ENCODE results near the gene LIMS2. TPM values are rescaled to one million over a fixed set of nuclear protein-coding genes. Genes with fewer than 3 reads are reported as not detected.

The LIMS2 gene
- total and polyA plus RNA-seq, 9 donors: 7.7 to 51.9 (median 35.0) TPM

DNA sequence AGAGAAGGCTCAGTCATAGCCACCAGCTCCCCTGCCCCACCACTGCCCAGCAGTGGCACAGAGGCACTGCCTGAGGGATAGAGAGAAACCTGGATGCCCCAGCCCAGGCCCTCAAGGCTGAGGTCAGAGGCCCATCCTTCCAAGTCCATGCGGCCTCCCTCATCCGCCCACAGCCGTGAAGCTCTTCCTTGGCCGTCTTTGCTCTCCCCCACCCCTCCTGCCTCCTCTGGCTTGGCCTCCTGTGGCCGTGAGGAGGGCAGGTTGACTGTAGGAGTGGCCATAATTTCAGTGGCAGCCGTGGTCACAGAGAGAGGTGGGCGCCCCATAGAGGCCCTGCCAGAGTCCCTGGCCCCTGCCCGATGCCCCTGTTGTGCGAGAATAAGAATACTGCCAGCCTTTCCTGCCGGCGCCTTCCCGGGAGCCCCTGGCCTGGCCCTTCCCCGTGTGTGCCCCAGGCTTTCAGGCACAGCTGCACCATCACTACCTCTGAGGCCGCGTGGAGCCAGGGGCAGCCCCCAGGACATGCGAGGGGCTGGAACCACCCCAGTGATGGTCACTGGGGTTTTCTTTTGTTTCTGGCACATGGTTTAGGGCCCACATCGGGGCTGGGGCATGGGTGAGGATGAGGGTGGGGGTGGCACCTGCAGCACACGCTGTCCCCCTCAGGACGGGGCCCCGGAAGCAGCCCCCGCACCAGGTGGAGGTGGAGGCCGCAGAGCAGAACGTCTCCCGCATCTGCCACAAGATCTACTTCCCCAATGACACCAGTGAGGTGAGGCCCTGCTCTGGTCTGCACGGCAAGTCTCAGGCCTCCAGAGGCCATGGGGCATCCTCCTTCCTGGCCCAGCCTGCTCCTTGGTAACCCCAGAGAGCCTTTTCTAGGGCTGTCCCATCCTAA lies 42.5 kb downstream of the LIMS2 start:
- Histone ChIP-seq H3K4me3 (ENCODE audit: low read length) (no peak overlapping the region), H3K36me3 (ENCODE audit: control insufficient read depth, insufficient read depth, low read length) (no peaks in the 10 kb centered on the region), H3K27me3 (ENCODE audit: control insufficient read depth, insufficient read depth, low read length) (peaks cover 2% of the 10 kb centered on the region), H3K27ac (ENCODE audit: low read length) (no peak overlapping the region), H3K4me1 (ENCODE audit: control insufficient read depth, insufficient read depth, low read length) (peaks cover 49% of the 10 kb centered on the region), H3K9me3 (replicated peaks; ENCODE audit: control insufficient read depth, low read depth, low read length) (no peaks in the 10 kb centered on the region)
- no peak for DNase-seq
- WGBS (ENCODE audit: insufficient coverage): 87% methylated on average over 12 of the region's 25 CpGs

DNA sequence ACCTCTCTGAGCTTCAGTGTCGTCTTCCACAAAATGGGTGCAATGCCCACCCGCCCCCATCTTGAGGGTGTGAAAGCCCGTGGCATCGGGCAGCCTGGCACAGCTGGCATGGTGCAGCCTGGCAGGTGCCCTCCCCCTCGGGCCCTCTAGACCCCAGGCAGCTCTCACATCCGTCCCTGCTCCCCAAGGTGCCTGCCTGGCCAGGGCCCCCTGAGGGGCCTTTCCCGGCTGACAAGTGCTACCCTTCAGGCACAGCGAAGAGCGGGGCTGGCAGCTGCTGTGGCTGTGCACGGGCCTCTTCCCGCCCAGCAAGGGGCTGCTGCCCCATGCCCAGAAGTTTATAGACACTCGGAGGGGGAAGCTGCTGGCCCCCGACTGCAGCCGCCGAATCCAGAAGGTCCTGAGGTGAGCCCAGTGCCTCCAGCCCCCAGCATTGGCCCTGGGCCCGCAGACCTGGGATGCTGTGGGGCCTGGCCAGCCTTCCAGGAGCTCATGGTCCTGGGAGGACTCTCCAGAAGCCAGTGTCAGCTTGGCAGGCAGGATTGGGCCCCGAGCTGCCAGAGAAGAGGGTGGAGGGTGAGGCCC lies 43.2 kb downstream of the LIMS2 start:
- Histone ChIP-seq H3K27ac (ENCODE audit: low read length) (no peak overlapping the region), H3K4me1 (ENCODE audit: control insufficient read depth, insufficient read depth, low read length) (peaks cover 42% of the 10 kb centered on the region), H3K4me3 (ENCODE audit: low read length) (no peak overlapping the region), H3K9me3 (replicated peaks; ENCODE audit: control insufficient read depth, low read depth, low read length) (no peaks in the 10 kb centered on the region), H3K27me3 (ENCODE audit: control insufficient read depth, insufficient read depth, low read length) (peaks cover 5% of the 10 kb centered on the region), H3K36me3 (ENCODE audit: control insufficient read depth, insufficient read depth, low read length) (no peaks in the 10 kb centered on the region)
- whole genome bisulfite sequencing (ENCODE audit: insufficient coverage): 77% methylated on average over 16 of the region's 17 CpGs
- no peak for DNase-seq

GRCh38 chr2:127631541-127631996 lies 43.8 kb downstream of the LIMS2 start:
- Histone ChIP-seq H3K27ac (ENCODE audit: low read length) (no peak overlapping the region), H3K36me3 (ENCODE audit: control insufficient read depth, insufficient read depth, low read length) (no peaks in the 10 kb centered on the region), H3K9me3 (replicated peaks; ENCODE audit: control insufficient read depth, low read depth, low read length) (no peaks in the 10 kb centered on the region), H3K4me3 (ENCODE audit: low read length) (no peak overlapping the region), H3K4me1 (ENCODE audit: control insufficient read depth, insufficient read depth, low read length) (peaks cover 37% of the 10 kb centered on the region), H3K27me3 (ENCODE audit: control insufficient read depth, insufficient read depth, low read length) (peaks cover 5% of the 10 kb centered on the region)
- 85% methylated on average over 15 of the region's 16 CpGs for WGBS (ENCODE audit: insufficient coverage)
- DNase-seq: no peak

DNA sequence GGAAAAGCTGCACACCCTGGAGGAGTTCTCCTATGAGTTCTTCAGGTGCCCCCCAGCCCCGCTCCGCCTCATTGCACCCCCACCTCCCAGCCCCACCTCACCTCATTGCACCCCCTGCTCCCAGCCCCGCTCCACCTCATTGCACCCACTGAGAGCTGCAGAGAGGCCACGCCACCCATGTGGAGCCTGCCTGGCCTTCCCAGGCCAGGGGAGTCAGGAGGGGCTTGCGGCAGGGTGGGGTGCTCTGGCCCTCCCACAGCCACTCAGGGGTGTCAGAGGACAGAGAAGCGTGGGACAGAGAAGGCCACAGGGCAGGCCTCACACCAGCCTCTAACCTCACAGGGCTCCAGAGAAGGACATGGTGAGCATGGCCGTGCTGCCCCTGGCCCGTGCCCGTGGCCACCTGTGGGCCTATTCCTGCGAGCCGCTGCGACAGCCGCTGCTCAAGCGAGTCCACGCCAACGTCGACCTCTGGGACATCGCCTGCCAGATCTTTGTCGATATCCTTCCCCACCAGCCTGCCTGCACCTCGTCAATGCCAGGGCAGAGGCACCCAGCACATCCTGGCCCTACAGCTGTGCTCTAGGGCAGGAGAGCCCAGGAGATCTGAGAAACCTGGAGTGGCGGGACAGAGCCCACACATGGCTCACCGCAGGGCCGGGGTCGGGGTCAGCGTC lies 44.3 kb downstream of the LIMS2 start:
- Histone ChIP-seq H3K36me3 (ENCODE audit: control insufficient read depth, insufficient read depth, low read length) (no peaks in the 10 kb centered on the region), H3K27me3 (ENCODE audit: control insufficient read depth, insufficient read depth, low read length) (peaks cover 7% of the 10 kb centered on the region), H3K4me3 (ENCODE audit: low read length) (no peak overlapping the region), H3K27ac (ENCODE audit: low read length) (no peak overlapping the region), H3K9me3 (replicated peaks; ENCODE audit: control insufficient read depth, low read depth, low read length) (no peaks in the 10 kb centered on the region), H3K4me1 (ENCODE audit: control insufficient read depth, insufficient read depth, low read length) (peaks cover 34% of the 10 kb centered on the region)
- DNase-seq: no peak
- 89% methylated on average over 22 of the region's 25 CpGs for WGBS (ENCODE audit: insufficient coverage)

DNA sequence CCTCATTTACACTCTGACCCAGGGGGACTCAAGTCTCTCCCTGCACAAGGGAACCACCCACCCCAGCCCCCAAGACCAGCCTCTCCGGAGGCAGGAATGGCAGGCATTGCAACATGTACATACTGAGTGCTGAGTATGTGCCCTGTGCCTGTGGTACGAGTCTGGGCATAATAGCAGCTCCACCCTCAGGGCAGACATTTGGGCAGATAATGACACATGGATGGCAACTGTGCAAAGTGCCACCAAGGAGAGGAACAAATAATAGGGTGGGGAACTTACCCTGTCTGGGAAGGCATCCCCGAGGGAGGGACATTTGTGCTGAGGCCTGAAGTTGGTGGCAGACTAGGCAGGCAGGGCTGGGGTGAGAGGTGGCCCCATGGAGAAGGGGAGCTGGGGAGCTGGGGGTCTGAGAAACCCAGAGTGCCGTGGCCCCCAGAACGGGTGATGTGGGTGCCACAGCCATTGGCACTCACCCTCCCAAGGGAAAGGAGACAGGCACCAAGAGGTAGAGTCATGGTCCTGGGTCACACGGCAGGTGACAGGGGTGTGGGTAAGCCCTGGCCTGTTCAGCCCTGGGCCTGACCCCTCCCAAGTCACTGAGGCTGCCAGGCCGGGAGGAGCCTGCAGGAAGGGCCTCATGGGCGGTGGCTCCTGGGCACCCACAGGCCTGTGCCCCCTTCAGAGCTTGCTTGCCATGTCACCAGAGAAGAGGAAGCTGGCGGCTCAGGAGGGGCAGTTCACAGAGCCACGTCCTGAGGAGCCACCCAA lies 45.0 kb downstream of the LIMS2 start:
- no peak overlapping the region for H3K27ac ChIP-seq (ENCODE audit: low read length)
- no peak overlapping the region for H3K4me3 ChIP-seq (ENCODE audit: low read length)
- H3K4me1 ChIP-seq (ENCODE audit: control insufficient read depth, insufficient read depth, low read length): peaks cover 34% of the 10 kb centered on the region
- no peaks in the 10 kb centered on the region for H3K9me3 ChIP-seq (replicated peaks; ENCODE audit: control insufficient read depth, low read depth, low read length)
- no peak for DNase-seq
- H3K27me3 ChIP-seq (ENCODE audit: control insufficient read depth, insufficient read depth, low read length): peaks cover 10% of the 10 kb centered on the region
- WGBS (ENCODE audit: insufficient coverage): 80% methylated on average over 6 of the region's 10 CpGs
- H3K36me3 ChIP-seq (ENCODE audit: control insufficient read depth, insufficient read depth, low read length): no peaks in the 10 kb centered on the region

- WGBS (ENCODE audit: insufficient coverage): 71% methylated on average over 7 of the region's 9 CpGs
- Histone ChIP-seq H3K4me1 (ENCODE audit: control insufficient read depth, insufficient read depth, low read length) (peaks cover 31% of the 10 kb centered on the region), H3K36me3 (ENCODE audit: control insufficient read depth, insufficient read depth, low read length) (no peaks in the 10 kb centered on the region), H3K27me3 (ENCODE audit: control insufficient read depth, insufficient read depth, low read length) (peaks cover 10% of the 10 kb centered on the region), H3K4me3 (ENCODE audit: low read length) (no peak overlapping the region), H3K27ac (ENCODE audit: low read length) (no peak overlapping the region), H3K9me3 (replicated peaks; ENCODE audit: control insufficient read depth, low read depth, low read length) (no peaks in the 10 kb centered on the region)
- no peak for DNase-seq
Measured at GRCh38 chr2:127629637-127630036, 45.7 kb downstream of the LIMS2 start.

- no peak overlapping the region for H3K27ac ChIP-seq (ENCODE audit: low read length)
- H3K4me1 ChIP-seq (ENCODE audit: control insufficient read depth, insufficient read depth, low read length): peaks cover 25% of the 10 kb centered on the region
- no peaks in the 10 kb centered on the region for H3K9me3 ChIP-seq (replicated peaks; ENCODE audit: control insufficient read depth, low read depth, low read length)
- WGBS (ENCODE audit: insufficient coverage): 61% methylated on average over 14 of the region's 17 CpGs
- DNase-seq: no peak
- no peaks in the 10 kb centered on the region for H3K36me3 ChIP-seq (ENCODE audit: control insufficient read depth, insufficient read depth, low read length)
- no peak overlapping the region for H3K4me3 ChIP-seq (ENCODE audit: low read length)
- peaks cover 10% of the 10 kb centered on the region for H3K27me3 ChIP-seq (ENCODE audit: control insufficient read depth, insufficient read depth, low read length)
Measured at GRCh38 chr2:127628767-127629614, 46.3 kb downstream of the LIMS2 start.

DNA sequence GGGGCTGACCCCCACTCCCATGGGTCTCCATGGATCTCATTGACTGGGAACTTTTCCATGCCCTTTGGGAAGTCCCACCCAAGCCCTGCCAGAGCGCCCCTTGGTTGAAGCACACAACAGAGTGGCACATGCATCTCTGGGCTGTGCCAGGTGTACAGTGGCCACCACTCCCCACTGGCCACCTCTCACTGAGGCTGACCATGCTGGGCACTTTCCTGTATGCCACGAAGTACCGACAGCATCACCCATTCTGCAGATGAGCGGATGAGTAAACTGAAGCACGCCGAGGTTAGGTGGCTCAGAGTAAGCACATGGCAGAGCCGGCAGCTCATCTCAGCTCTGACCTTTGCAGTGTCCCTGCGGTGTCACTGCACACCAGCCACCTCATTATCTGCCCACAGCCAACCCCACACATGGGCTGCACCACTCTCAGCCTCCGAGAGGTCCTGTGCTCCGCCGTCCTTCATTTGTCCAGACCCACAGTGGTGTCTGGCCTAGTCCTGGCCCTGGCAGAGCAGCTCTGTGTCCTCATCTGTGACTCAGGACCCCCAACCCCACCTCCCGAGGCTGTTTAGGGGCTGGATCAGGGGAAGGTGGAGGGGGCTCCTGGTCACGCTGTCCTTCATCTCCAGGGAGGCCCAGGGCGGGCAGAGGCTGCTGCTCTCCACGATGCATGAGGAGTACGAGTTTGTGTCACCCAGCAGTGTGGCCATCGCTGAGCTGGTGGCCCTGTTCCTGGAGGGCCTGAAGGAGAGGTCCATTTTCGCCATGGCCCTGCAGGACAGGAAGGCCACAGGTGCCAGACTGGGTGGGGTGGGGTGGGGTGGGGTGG lies 47.4 kb downstream of the LIMS2 start:
- peaks cover 15% of the 10 kb centered on the region for H3K4me1 ChIP-seq (ENCODE audit: control insufficient read depth, insufficient read depth, low read length)
- peaks cover 10% of the 10 kb centered on the region for H3K27me3 ChIP-seq (ENCODE audit: control insufficient read depth, insufficient read depth, low read length)
- DNase-seq: no peak

More for the DNA sequence above, 47.4 kb downstream of the LIMS2 start:
- Histone ChIP-seq H3K4me3 (ENCODE audit: low read length) (no peak overlapping the region), H3K9me3 (replicated peaks; ENCODE audit: control insufficient read depth, low read depth, low read length) (no peaks in the 10 kb centered on the region), H3K27ac (ENCODE audit: low read length) (no peak overlapping the region), H3K36me3 (ENCODE audit: control insufficient read depth, insufficient read depth, low read length) (no peaks in the 10 kb centered on the region)
- WGBS (ENCODE audit: insufficient coverage): 91% methylated on average over 14 of the region's 18 CpGs
